Activated CD8-positive, alpha-beta memory T cell treated with anti-CD3 and anti-CD28 coated beads, Interleukin-2, amount 50 U/mL, for 24 hours (primary cell): Measurements from ENCODE around the gene LYRM7.
"Not testable (repeated sequence)": the region's sequence is repeated elsewhere in the genome, so short reads cannot be mapped to it uniquely, and the experiment has no call there.

Experiments
- DNase-seq: peaks from one replicate; pipeline ENCODE4 v3.0.0-alpha.2; 2020; ENCODE audit errors: extremely low read depth

The LYRM7 gene

GRCh38 chr5:131170540-131171275 is at the start of gene LYRM7:
Gene LYRM7, plus strand, starts transcription at chr5:131170944. Its CDS starts 77 bp downstream, at chr5:131171021.
- peak; percentile 90 for DNase-seq

GRCh38 chr5:131127244-131127643 is 43.5 kb upstream of the LYRM7 start:
- not testable (repeated sequence) for DNase-seq

DNA sequence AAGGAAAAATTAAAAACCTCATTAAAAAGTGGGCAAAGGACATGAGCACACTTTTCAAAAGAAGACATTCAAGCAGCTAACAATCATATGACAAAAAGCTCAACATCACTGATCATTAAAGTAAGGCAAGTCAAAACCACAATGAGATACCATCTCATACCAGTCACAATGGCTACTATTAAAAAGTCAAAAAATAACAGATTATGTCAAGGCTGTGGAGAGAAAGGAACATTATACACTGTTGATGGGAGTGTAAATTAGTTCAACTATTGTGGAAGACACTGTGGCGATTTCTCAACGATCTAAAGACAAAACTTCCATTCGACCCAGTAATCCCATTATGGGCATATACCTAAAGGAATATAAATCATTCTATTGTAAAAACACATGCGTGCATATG is 41.4 kb upstream of the LYRM7 start:
- DNase-seq, result no peak

DNA sequence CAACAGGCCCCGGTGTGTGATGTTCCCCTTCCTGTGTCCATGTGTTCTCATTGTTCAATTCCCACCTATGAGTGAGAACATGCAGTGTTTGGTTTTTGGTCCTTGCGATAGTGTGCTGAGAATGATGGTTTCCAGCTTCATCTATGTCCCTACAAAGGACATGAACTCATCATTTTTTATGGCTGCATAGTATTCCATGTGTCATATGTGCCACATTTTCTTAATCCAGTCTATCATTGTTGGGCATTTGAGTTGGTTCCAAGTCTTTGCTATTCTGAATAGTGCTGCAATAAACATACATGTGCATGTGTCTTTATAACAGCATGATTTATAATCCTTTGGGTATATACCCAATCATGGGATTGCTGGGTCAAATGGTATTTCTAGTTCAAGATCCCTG is 37.7 kb upstream of the LYRM7 start:
- DNase-seq, result not testable (repeated sequence)

GRCh38 chr5:131138406-131138805 is 32.3 kb upstream of the LYRM7 start:
- DNase-seq, result not testable (repeated sequence)

DNA sequence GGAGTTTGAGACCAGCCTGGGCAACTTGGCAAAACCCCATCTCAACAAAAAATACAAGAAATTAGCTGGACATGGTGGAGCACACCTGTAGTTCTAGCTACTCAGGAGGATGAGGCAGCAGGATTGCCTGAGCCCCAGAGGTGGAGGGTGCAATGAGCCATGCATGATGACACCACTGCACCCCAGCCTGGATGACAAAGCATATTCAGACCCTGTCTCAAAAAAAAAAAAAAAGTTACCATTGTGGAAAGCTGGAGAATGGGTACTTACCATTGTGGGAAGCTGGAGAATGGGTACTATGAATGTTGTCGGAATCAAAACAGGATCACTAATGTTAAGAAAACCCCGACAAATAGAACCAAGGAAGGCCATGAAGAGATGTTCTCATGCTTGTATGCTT is 31.4 kb upstream of the LYRM7 start:
- no peak for DNase-seq

DNA sequence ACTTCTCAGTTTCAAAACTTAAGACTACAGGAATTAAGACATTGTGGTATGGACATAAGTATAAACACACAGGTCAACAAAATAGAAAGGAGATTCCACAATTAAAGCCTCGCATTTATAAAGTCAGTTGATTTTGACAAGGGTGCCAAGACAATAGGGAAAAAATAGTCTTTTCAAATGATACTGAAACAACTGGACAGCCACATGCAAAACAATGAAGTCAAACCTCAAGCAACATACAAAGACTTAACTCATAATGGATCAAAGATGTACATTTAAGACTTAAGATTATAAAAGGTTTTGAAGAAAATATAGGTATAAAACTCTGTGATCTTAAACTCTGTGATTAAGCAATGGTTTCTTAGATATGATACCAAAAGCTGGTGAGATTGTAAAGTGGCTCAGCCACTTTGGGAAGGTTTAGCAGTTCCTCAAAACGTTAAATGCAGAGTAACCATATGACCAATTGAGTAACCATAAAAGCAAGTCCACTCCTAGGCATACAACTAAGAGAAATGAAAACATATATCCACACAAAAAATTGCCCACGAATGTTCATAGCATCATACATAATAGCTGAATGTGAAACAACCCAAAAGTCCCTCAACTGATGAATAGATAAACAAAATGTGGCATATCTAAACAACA is 27.6 kb upstream of the LYRM7 start:
- DNase-seq, result no peak

- no peak for DNase-seq
These were observed 23.5 kb upstream of the LYRM7 start for GRCh38 chr5:131147258-131147657.

- DNase-seq, result no peak
These were observed 21.9 kb upstream of the LYRM7 start for GRCh38 chr5:131148835-131149234.

DNA sequence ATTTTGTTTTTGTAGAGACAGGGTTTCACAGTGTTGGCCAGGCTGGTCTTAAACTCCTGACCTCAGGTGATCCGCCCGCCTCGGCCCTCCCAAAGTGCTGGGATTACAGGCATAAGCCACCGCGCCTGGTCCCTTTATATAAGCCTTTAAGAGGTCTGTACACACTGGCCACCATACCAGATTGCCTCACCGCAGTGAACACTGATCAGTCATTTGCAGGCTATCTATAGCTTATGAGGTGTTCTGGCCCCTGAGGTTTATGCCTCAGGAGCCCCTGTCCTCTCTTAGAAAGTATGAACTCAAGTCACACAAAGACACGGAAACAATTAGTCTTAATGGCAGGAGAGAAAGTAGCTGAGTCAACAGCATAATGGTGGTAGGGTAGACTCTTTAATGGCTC is 20.3 kb upstream of the LYRM7 start:
- no peak for DNase-seq

- no peak for DNase-seq
These were observed 19.5 kb upstream of the LYRM7 start for GRCh38 chr5:131151216-131151615.

DNA sequence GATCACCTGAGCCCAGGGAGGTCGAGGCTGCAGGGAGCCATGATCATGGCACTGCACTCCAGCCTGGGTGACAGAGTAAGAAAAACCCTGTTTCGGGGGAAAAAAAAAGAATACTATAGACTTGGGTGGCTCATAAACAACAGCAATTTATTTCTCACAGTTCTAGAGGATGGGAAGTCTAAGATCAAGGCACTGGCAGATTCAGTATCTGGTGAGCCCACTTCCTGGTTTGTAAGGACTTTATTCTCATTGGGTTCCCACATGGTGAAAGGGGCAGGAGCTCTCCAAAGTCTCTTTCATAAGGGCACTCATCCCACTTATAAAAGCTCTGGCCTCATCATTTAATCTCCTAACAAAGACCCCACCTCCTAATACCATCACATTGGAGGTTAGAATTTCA is 14.4 kb upstream of the LYRM7 start:
- no peak for DNase-seq

DNA sequence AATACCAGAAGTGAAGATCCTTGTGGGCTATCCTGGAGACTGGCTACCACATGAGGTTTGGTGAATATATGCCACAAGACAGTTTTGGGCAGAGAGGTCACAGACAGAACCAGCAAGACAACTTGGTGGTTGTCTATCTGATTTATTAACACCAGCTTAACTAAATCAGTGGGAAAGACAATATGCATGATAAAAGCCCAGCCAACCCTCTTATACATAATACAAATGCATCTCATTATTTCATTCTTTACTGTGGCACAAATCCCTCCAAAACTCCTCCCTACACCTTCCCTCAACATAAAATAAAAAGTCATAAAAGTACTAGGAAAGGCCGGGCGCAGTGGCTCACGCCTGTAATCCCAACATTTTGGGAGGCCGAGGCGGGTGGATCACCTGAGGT is 13.8 kb upstream of the LYRM7 start:
- DNase-seq, result no peak

GRCh38 chr5:131160134-131160533 is 10.6 kb upstream of the LYRM7 start:
- DNase-seq, result no peak

DNA sequence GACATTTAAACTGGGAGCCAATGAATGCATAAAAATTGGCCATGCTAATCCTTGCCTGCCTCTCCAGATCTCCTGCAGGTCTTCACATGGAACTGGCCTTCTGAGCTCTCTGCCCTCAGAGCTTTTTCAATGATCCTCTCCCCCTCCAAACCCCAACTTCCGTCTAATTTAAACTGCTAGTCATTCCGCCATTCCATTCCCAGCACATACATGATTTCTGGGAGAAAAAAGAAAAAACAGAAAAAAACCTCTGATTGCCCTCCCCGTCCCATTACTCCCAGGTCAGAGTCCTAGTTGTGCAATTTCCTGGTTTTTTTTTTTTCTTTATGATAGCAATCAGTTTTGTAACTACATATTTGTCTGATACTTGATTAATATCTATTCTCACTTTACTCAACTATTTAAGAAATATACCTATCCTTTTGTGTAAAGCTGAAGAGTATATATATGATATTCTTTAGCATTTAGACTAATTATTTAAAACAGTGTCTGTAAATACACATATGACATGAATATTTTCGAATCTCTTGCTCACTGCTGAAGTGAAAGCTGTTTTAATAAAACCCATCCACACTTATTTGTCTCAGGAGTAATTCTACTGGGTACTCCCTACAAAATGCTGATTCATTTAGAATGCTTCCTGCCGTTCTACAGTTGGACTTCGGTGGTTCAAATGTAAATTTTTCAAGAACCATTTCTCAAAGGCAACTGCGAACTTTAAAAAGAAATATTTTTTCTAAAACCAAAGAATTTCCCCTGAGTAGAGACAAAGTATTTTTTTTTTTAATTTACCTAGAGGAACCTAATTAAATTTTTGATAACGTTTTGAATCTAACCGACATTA is 7.2 kb upstream of the LYRM7 start:
- DNase-seq, result no peak

DNA sequence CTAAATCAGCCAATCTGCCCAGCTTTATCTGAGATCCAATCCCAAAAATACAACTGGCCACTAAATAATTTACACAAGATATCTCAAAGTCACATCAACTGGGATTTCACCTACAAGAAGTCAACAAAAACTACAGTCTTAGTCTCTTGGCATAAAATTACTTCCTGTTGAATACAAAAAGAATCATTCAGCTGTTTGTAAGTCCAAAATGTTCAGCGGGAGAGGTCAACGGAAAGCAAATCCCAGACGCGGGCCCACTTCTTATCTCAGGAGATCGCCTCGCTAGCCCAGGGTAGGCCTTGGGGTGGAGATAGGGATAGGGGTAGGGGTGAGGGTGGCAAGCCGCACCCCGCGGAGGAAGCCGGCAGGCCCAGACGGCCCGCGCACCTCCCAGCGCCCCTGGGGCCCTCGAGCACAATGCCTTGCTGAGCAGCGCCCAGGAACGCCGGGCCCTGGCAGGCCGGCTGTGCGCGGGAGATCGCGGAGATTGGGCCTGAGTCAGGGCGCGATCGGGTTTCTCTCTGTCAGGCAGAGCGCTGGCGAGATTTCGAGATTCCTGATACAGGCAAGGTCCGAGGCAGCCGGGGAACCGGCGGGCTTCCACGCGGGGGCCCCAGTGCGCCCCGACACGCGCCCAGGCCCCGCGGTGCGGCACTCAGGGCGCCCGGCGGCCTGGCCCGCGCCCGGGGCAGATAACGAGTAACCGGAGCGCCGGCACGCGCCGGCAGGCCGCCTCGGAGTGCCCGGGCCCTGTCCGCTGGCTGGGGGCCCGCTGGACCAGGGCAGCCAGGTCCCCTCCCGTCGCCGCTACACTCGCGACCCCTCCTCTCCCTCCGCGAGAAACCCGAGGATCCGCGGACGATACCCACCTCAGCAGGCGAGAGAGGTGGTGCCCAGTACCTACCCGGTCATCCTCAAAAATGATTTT is 6.3 kb upstream of the LYRM7 start:
- DNase-seq, result no peak

GRCh38 chr5:131165119-131165727 is 5.5 kb upstream of the LYRM7 start, which contains the start of gene HINT1:
Gene HINT1, minus strand, starts transcription at chr5:131165256. Its CDS starts 51 bp downstream, at chr5:131165205.
- peak; percentile 79 for DNase-seq

- no peak for DNase-seq
These were observed 3.1 kb upstream of the LYRM7 start for GRCh38 chr5:131167615-131168014.

- no peak for DNase-seq
These were observed 769 bp upstream of the LYRM7 start for GRCh38 chr5:131169810-131170539.

- no peak for DNase-seq
These were observed 599 bp downstream of the LYRM7 start for GRCh38 chr5:131171276-131171810.
